Transverse colon (tissue), 4 donors: ENCODE measurements around the gene ZNF701. TPM values are rescaled to one million over a fixed set of nuclear protein-coding genes. Genes with fewer than 3 reads are reported as not detected.

Experiments
- DNase-seq: peaks from one replicate; pipeline ENCODE4 v3.0.0-alpha.2; 2019
- H3K27ac ChIP-seq, 4 donors: fragments of 200-600 bp; sonication (generic); 2 replicates each; pipeline ENCODE4 v1.5.1; 2016 to 2018; ENCODE audit warnings: inconsistent platforms in 4 of 4
- H3K27me3 ChIP-seq: fragments of 200-600 bp; sonication (generic); 2 replicates; pipeline ENCODE4 v1.5.1; 2017; ENCODE audit warnings: inconsistent platforms
- H3K36me3 ChIP-seq, 4 donors: fragments of 200-600 bp; sonication (generic); 2 replicates each; pipeline ENCODE4 v1.5.1; 2017 to 2019; ENCODE audit warnings: inconsistent platforms in 4 of 4
- H3K4me1 ChIP-seq, 4 donors: fragments of 200-600 bp; sonication (generic); 2 replicates each; pipeline ENCODE4 v1.5.1; 2017 to 2020; ENCODE audit warnings: inconsistent platforms in 4 of 4
- H3K4me3 ChIP-seq, 4 donors: fragments of 200-600 bp; sonication (generic); 1 replicate in 1 of 4; 2 replicates in 3 of 4; pipeline versions ENCODE4 v1.5.1 to v1.6.1; 2017 to 2019; ENCODE audit warnings: inconsistent platforms in 4 of 4
- H3K9me3 ChIP-seq, 2 donors: fragments of 200-600 bp; sonication (generic); 2 replicates each; pipeline ENCODE4 v1.5.1; 2017 to 2019; ENCODE audit warnings: inconsistent platforms in 2 of 2
- EP300 ChIP-seq: sonication (generic); formaldehyde crosslinking; IDR thresholded peaks from one replicate; pipeline ENCODE4 v1.6.1; 2017; ENCODE audit warnings: antibody characterized with exemption, low read depth
- POLR2A ChIP-seq: fragments of 450-650 bp; IDR thresholded peaks from one replicate; pipeline ENCODE4 v1.6.1; 2016; ENCODE audit warnings: antibody characterized with exemption, mild to moderate bottlenecking, moderate library complexity
- POLR2AphosphoS5 ChIP-seq, 3 donors: sonication (generic); formaldehyde crosslinking; IDR thresholded peaks; one replicate each; pipeline ENCODE4 v1.6.1; 2016; ENCODE audit warnings: antibody characterized with exemption in 3 of 3
- WGBS, 2 donors: methylation state at CpG; one replicate each; pipeline ENCODE4 v1.1.5; 2018; ENCODE audit warnings: low coverage in 1 of 2; 5-methylcytosine and 5-hydroxymethylcytosine counted together
- in situ Hi-C, 4 donors: fragments of 200-750 bp; cut with MboI; loops; one replicate each; pipeline versions ENCODE4 v1.15.0 to v1.15.1; 2017; ENCODE audit warnings: low sequenced_read_pairs in 3 of 4, low pct_ligation_motif_present in 1 of 4, low pct_unique_long_range_greater_than_20kb in 1 of 4
- intact Hi-C: fragments of 100-400 bp; cut with DNase I; formaldehyde crosslinking; loops from one replicate; pipeline ENCODE4 v1.15.1; 2023; ENCODE audit warnings: low total_unique reads
- total RNA-seq, 4 donors: library from RNA; depleted of rRNA; stranded (reverse); fragments of >200 nt; gene quantifications; one replicate each; pipeline ENCODE4 v1.1.0, GENCODE V29; 2016
- TF ChIP-seq, protein P1 (sequence below), 5 experiments: fragments of 200-600 bp in 3 of 5; fragments of 450-650 bp in 2 of 5; sonication (generic) in 3 of 5; IDR thresholded peaks; 1 replicate in 2 of 5; 2 replicates in 3 of 5; pipeline ENCODE4 v1.5.1; 2016 to 2017; ENCODE audit warnings: antibody characterized with exemption in 5 of 5, inconsistent platforms in 3 of 5, mild to moderate bottlenecking in 2 of 5, moderate library complexity in 1 of 5

The ZNF701 gene
- total RNA-seq, 4 donors from 2014 or later, result 12.0 to 31.1 (median 23.9) TPM

DNA sequence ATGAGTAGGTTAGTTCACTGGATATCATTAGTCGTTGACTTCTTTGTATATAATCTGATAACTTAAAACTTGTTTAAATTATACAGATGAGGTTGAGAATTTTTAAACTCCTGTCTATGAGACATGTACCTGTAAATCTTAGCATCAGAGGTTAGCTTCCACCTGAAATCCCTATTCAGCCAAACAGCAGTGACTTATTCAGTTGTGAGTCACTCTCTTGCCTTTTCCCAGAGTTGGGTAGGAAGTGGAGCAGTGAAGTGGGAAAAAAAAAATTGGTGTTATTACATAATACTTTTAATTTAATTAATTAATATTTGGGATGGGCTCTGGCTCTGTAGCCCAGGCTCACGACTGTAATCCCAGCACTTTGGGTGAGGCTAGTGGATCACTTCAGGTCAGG lies 32.9 kb downstream of the ZNF701 start:
- Histone ChIP-seq H3K27ac (peak overlapping the region in 2 of 4 donors; percentile 25 to 51), H3K27me3 (no peaks in the 10 kb centered on the region), H3K4me3 (no peak overlapping the region), H3K9me3 (peaks cover 4 to 17% of the 10 kb centered on the region in 2 donors), H3K4me1 (peaks cover 4 to 18% (median 14%) of the 10 kb centered on the region in 4 donors), H3K36me3 (no peaks in the 10 kb centered on the region)
- TF ChIP-seq POLR2AphosphoS5 (IDR thresholded peaks at IDR 0.05), result no peak
- TF ChIP-seq POLR2A, result no peak
- TF ChIP-seq, protein P1, sequence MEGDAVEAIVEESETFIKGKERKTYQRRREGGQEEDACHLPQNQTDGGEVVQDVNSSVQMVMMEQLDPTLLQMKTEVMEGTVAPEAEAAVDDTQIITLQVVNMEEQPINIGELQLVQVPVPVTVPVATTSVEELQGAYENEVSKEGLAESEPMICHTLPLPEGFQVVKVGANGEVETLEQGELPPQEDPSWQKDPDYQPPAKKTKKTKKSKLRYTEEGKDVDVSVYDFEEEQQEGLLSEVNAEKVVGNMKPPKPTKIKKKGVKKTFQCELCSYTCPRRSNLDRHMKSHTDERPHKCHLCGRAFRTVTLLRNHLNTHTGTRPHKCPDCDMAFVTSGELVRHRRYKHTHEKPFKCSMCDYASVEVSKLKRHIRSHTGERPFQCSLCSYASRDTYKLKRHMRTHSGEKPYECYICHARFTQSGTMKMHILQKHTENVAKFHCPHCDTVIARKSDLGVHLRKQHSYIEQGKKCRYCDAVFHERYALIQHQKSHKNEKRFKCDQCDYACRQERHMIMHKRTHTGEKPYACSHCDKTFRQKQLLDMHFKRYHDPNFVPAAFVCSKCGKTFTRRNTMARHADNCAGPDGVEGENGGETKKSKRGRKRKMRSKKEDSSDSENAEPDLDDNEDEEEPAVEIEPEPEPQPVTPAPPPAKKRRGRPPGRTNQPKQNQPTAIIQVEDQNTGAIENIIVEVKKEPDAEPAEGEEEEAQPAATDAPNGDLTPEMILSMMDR (IDR thresholded peaks at IDR 0.05), result no peak
- no peak for TF ChIP-seq EP300
- WGBS, 2 donors, result 87 to 90% methylated on average over 2 of the region's 2 CpGs
- no peak for DNase-seq
- intact Hi-C loops (no loop called here), in situ Hi-C loops (no loop called here)

DNA sequence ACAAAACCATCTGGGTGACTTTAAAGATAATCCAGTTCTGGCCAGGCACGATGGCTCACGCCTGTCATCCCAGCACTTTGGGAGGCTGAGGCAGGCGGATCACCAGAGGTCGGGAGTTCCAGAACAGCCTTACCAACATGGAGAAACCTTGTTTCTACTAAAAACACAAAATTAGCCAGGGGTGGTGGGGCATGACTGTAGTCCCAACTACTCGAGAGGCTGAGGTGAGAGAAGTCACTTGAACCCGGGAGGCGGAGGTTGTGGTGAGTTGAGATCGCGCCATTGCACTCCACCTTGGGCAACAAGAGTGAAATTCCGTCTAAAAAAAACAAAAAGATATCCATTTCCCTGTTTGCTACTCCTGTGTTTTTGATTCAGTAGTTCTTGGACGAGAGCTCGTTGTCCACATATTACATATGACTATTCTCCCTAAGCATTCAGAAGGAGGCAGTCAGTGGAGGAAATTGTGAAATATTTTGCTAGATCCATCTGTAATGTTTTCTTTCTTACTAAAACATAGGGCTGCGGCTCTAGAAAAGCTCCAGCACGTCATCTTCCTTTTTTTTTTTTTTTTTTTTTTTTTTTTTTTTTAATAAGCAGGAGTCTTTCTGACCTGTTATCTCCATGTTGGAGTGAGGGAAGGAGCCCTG lies 33.6 kb downstream of the ZNF701 start:
- intact Hi-C loops (no loop called here), in situ Hi-C loops (no loop called here)
- peaks cover 4 to 18% (median 14%) of the 10 kb centered on the region in 4 donors for H3K4me1 ChIP-seq
- DNase-seq, result no peak
- TF ChIP-seq EP300 (no peak), POLR2A (no peak), POLR2AphosphoS5 (IDR thresholded peaks at IDR 0.05) (no peak)
- TF ChIP-seq, protein P1 (IDR thresholded peaks at IDR 0.05), result no peak
- H3K36me3 ChIP-seq, result no peaks in the 10 kb centered on the region
- 69 to 87% methylated on average over 4 to 14 of the region's 14 CpGs for WGBS, 2 donors
- H3K27ac ChIP-seq, result peak overlapping the region in 3 of 4 donors; percentile 19 to 51 (median 25)
- H3K9me3 ChIP-seq, result peaks cover 4 to 12% of the 10 kb centered on the region in 2 donors
- H3K4me3 ChIP-seq, result no peak overlapping the region
- H3K27me3 ChIP-seq, result no peaks in the 10 kb centered on the region

DNA sequence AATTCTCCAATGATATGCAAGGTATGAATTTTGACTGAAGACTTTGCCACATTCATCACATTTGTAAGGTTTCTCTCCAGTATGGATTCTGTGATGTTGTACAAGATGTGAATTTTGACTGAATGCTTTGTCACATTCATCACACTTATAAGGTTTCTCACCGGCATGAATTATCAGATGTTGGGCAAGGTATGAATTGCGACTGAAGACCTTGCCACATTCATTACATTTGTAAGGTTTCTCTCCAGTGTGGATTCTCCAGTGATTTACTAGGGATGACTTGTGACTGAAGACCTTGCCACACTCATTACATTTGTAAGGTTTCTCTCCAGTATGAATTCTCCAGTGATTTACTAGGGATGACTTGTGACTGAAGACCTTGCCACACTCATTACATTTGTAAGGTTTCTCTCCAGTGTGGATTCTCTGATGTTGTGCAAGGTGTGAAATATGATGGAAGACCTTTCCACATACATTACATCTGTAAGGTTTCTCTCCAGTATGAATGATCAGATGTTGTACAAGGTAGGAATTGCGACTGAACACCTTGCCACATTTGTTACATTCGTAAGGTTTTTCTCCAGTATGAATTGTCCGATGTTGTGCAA lies 43.3 kb downstream of the ZNF701 start:
- H3K9me3 ChIP-seq, result peaks cover 19 to 59% of the 10 kb centered on the region in 2 donors
- no peak for TF ChIP-seq EP300
- no peak for TF ChIP-seq POLR2AphosphoS5 (IDR thresholded peaks at IDR 0.05)
- no peak for TF ChIP-seq POLR2A
- TF ChIP-seq, protein P1 (IDR thresholded peaks at IDR 0.05), result no peak

DNA sequence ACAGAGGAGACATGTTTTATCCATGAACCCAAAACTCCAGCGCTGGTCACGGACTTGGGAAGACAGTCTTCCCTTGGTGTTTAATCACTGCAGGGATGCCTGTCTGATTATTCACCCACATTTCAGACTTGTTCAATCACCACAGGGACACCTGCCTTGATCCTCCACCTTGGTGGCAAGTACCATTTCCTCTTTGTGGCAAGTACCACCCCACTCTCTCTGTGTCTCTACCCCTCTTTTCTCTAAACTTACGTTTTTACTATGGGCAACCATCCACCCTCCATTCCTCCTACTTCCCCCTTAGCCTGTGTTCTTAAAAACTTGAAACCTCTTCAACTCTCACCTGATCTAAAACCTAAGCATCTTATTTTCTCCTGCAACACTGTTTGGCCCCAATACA lies 51.3 kb downstream of the ZNF701 start:
- Histone ChIP-seq H3K9me3 (peaks cover 2 to 4% of the 10 kb centered on the region in 2 donors), H3K4me3 (no peak overlapping the region), H3K27me3 (no peaks in the 10 kb centered on the region), H3K27ac (no peak overlapping the region), H3K4me1 (no peaks in the 10 kb centered on the region), H3K36me3 (peaks cover 0 to 61% (median 24%) of the 10 kb centered on the region in 4 donors)
- DNase-seq, result no peak
- WGBS, 2 donors, result 91 to 92% methylated on average over 3 of the region's 3 CpGs
- intact Hi-C loops (no loop called here), in situ Hi-C loops (no loop called here)
- TF ChIP-seq, protein P1 (IDR thresholded peaks at IDR 0.05), result no peak
- TF ChIP-seq POLR2AphosphoS5 (IDR thresholded peaks at IDR 0.05) (no peak), POLR2A (no peak), EP300 (no peak)

More for the DNA sequence above, 43.3 kb downstream of the ZNF701 start:
- Histone ChIP-seq H3K27me3 (no peaks in the 10 kb centered on the region), H3K4me3 (no peak overlapping the region), H3K4me1 (no peaks in the 10 kb centered on the region), H3K36me3 (peaks cover 0 to 56% (median 21%) of the 10 kb centered on the region in 4 donors), H3K27ac (no peak overlapping the region)
- DNase-seq, result no peak
- 94 to 96% methylated on average over 4 to 5 of the region's 5 CpGs for WGBS, 2 donors
- in situ Hi-C loops (no loop called here), intact Hi-C loops (no loop called here)
